Activated CD4-positive, alpha-beta T cell treated with anti-CD3 and anti-CD28 coated beads for 36 hours (primary cell): ENCODE data around the gene MEI4. TPM values are rescaled to one million over a fixed set of nuclear protein-coding genes. Genes with fewer than 3 reads are reported as not detected.
"Not testable (repeated sequence)": the region's sequence is repeated elsewhere in the genome, so short reads cannot be mapped to it uniquely, and the experiment has no call there.

ENCODE experiments used
- ATAC-seq: fragments of 200-7000 bp; cut with Tn5 transposase; one replicate; pipeline ENCODE4 v1.10.0; 2021; ENCODE audit warnings: mild to moderate bottlenecking, moderate library complexity
- CTCF ChIA-PET: fragments of 350-600 bp; sonication (Branson Sonifier 250); formaldehyde crosslinking; loops from one replicate; lab custom pipeline; 2021; ENCODE audit warnings: antibody characterized with exemption; lab: Charles Lee
- POLR2A ChIA-PET: fragments of 350-600 bp; sonication (Branson Sonifier 250); formaldehyde crosslinking; loops from one replicate; lab custom pipeline; 2021; ENCODE audit warnings: antibody characterized with exemption, inconsistent platforms; lab: Charles Lee
- DNase-seq: peaks from one replicate; pipeline ENCODE4 v3.0.0-alpha.2; 2020
- H3K27ac Mint-ChIP-seq: one replicate; pipeline ENCODE4 v1.8.0; 2021; ENCODE audit warnings: mixed read lengths
- H3K27me3 Mint-ChIP-seq: one replicate; pipeline ENCODE4 v1.8.0; 2021; ENCODE audit warnings: mixed read lengths
- H3K36me3 Mint-ChIP-seq: one replicate; pipeline ENCODE4 v1.8.0; 2021; ENCODE audit warnings: low read depth, mixed read lengths
- H3K4me1 Mint-ChIP-seq: one replicate; pipeline ENCODE4 v1.8.0; 2021; ENCODE audit warnings: mixed read lengths
- H3K4me3 Mint-ChIP-seq: one replicate; pipeline ENCODE4 v1.8.0; 2021; ENCODE audit warnings: mild to moderate bottlenecking, moderate library complexity, mixed read lengths
- H3K9me3 Mint-ChIP-seq: one replicate; pipeline ENCODE4 v1.8.0; 2021; ENCODE audit warnings: low read depth, mixed read lengths
- intact Hi-C, 2 experiments: fragments of 100-400 bp; cut with DNase I in 1 of 2; cut with micrococcal nuclease in 1 of 2; formaldehyde crosslinking; loops; one replicate each; pipeline versions ENCODE4 v1.14.2 to v1.15.1; 2022 to 2024; cut with DNase I, micrococcal nuclease
- total RNA-seq, 2 experiments: library from RNA; stranded (reverse); gene quantifications; one replicate each; pipeline ENCODE4 v1.2.3, GENCODE V29; 2021

The MEI4 gene
- total RNA-seq, 2 experiments from 2014 or later: not detected

DNA sequence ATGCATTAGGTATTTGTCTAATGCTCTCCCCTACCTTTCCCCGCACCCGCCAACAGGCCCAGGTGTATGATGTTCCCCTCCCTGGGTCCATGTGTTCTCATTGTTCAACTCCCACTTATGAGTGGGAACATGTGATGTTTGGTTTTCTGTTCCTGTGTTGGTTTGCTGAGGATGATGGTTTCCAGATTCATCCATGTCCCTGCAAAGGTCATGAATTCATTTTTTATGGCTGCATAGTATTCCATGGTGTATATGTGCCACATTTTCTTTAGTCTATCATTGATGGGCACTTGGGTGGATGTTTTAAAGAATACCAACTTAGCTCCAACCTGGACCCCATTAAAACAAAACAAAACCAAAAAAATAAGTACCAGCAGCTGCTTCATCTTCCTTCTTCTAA, 180.9 kb downstream of the MEI4 start:
- CTCF ChIA-PET, intact Hi-C loops, H3K27ac Mint-ChIP-seq: not testable (repeated sequence)

DNA sequence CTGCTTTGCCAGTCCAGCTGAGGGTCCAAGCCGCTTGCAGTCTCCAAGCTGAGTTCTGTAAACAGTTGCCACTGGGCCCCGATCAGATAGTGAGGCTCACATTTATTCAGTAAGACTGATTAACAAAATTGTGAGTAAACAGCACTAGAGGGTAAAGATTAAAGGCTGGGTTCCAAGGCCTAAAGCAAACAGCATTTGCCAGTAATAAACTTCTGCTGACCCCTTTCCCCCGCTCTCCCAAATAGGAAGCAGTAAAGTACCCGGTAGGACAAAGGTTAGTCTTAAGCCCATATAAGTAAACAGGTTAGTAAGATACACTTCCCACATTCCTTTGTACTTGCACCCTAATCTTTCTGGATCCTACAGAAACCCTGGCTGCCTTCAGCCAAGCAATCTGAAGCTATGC, 181.8 kb downstream of the MEI4 start:
- intact Hi-C loops: no loop called here
- H3K4me3 Mint-ChIP-seq: no peak overlapping the region
- H3K4me1 Mint-ChIP-seq: no peaks in the 10 kb centered on the region
- ChIA-PET POLR2A (no interaction called here), CTCF (interaction anchor here (0.6 to 1.0 kb wide), 2 partner anchors 11 to 137 kb away, joined by 3 read pairs; no protein-coding TSS in a partner anchor)
- no peak overlapping the region for H3K27ac Mint-ChIP-seq
- no peaks in the 10 kb centered on the region for H3K36me3 Mint-ChIP-seq
- H3K9me3 Mint-ChIP-seq: peaks cover 1% of the 10 kb centered on the region
- DNase-seq: no peak
- no peaks in the 10 kb centered on the region for H3K27me3 Mint-ChIP-seq
- no peak for ATAC-seq

More for the DNA sequence above, 180.9 kb downstream of the MEI4 start:
- H3K9me3 Mint-ChIP-seq, H3K4me3 Mint-ChIP-seq, H3K36me3 Mint-ChIP-seq, DNase-seq, H3K27me3 Mint-ChIP-seq, ATAC-seq, H3K4me1 Mint-ChIP-seq, POLR2A ChIA-PET: not testable (repeated sequence)

GRCh38 chr6:77837034-77837784, 184.4 kb downstream of the MEI4 start:
- Mint-ChIP-seq H3K27me3 (no peaks in the 10 kb centered on the region), H3K36me3 (no peaks in the 10 kb centered on the region), H3K27ac (no peak overlapping the region), H3K4me3 (no peak overlapping the region), H3K9me3 (peaks cover 1% of the 10 kb centered on the region), H3K4me1 (no peaks in the 10 kb centered on the region)
- no peak for DNase-seq
- ChIA-PET CTCF (no interaction called here), POLR2A (no interaction called here)
- intact Hi-C loops: no loop called here
- ATAC-seq: no peak

- Mint-ChIP-seq H3K9me3 (no peaks in the 10 kb centered on the region), H3K36me3 (no peaks in the 10 kb centered on the region), H3K27ac (no peak overlapping the region), H3K27me3 (no peaks in the 10 kb centered on the region), H3K4me1 (no peaks in the 10 kb centered on the region), H3K4me3 (no peak overlapping the region)
- ATAC-seq: no peak
- ChIA-PET POLR2A (no interaction called here), CTCF (no interaction called here)
- no peak for DNase-seq
- intact Hi-C loops: no loop called here
Measured at GRCh38 chr6:77839292-77839691, 186.5 kb downstream of the MEI4 start.

DNA sequence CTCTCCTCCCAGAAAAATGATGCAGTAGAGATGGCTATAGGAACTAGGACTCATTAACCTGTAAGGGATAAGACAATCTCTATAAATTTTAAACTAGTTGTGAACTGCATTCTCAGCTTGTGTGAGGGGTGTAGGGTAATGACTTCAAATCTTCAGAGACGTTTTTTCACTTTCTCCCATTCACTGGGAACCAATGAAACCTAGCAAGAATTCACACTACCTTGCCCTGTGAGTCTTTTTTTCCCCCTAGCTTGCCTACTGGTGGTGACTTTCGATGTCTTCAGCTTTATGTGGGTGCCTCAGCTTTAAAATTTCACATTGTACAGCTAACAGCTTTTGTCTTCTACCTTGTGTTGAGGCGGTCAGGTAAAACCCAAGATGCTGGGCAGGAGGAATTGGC, 192.0 kb downstream of the MEI4 start:
- Mint-ChIP-seq H3K4me3 (no peak overlapping the region), H3K9me3 (no peaks in the 10 kb centered on the region), H3K27me3 (no peaks in the 10 kb centered on the region), H3K4me1 (no peaks in the 10 kb centered on the region), H3K27ac (no peak overlapping the region), H3K36me3 (no peaks in the 10 kb centered on the region)
- CTCF ChIA-PET: no interaction called here
- POLR2A ChIA-PET: no interaction called here
- no peak for ATAC-seq
- intact Hi-C loops: no loop called here
- no peak for DNase-seq

DNA sequence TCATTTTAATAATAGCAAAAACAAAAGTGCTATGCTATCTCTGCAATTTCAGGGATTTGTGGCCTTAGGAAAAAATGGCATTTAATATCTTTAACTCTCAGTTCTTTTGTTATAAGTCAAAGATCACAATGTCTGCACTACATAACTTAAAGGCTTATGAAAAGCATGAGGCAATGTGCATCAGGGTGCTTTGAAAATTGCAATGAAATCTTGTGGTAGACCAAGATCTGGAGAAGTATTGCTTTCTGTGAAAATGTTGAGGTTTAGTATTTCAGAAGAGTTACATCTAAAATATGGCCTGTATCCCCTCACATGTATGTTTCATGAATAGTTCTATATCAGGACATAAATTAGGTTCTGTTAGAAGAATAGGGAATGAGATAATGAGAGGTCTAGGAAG, 200.6 kb downstream of the MEI4 start:
- DNase-seq: no peak
- intact Hi-C loops: no loop called here
- Mint-ChIP-seq H3K4me3 (no peak overlapping the region), H3K27me3 (no peaks in the 10 kb centered on the region), H3K9me3 (peaks cover 2% of the 10 kb centered on the region), H3K27ac (no peak overlapping the region), H3K36me3 (no peaks in the 10 kb centered on the region), H3K4me1 (no peaks in the 10 kb centered on the region)
- ChIA-PET POLR2A (no interaction called here), CTCF (no interaction called here)
- ATAC-seq: no peak

GRCh38 chr6:77856391-77856790, 203.6 kb downstream of the MEI4 start:
- no peaks in the 10 kb centered on the region for H3K36me3 Mint-ChIP-seq
- DNase-seq: no peak
- no peaks in the 10 kb centered on the region for H3K27me3 Mint-ChIP-seq
- H3K27ac Mint-ChIP-seq: no peak overlapping the region
- peaks cover 12% of the 10 kb centered on the region for H3K9me3 Mint-ChIP-seq
- no peak overlapping the region for H3K4me3 Mint-ChIP-seq
- H3K4me1 Mint-ChIP-seq: no peaks in the 10 kb centered on the region
- ATAC-seq: no peak
- intact Hi-C loops: no loop called here
- ChIA-PET POLR2A (interaction anchor here (0.5 kb wide), 1 partner anchor 78 kb away, joined by 3 read pairs; no protein-coding TSS in a partner anchor), CTCF (no interaction called here)

DNA sequence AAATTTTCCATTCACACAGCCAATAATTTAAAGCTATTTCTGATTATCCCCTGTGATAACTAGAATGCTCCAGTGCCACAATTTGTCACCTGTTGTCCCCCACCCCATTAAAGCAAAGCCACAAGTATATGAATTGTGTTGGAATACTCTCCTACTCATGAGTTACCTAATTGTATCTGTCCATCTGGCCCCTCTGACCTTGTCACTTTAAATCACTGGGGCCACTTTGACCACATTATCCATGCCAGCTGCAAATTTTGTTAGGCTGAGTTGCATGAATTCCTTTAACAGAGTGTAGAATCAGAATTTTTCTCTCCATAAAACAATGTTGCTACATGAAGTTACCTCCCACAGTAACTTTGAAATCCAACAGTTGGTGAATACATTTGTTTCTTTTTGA, 204.6 kb downstream of the MEI4 start:
- Mint-ChIP-seq H3K27me3 (no peaks in the 10 kb centered on the region), H3K9me3 (peaks cover 14% of the 10 kb centered on the region), H3K4me3 (no peak overlapping the region), H3K4me1 (no peaks in the 10 kb centered on the region), H3K27ac (no peak overlapping the region), H3K36me3 (no peaks in the 10 kb centered on the region)
- ChIA-PET POLR2A (no interaction called here), CTCF (no interaction called here)
- ATAC-seq (no peak), DNase-seq (no peak)
- intact Hi-C loops: no loop called here

DNA sequence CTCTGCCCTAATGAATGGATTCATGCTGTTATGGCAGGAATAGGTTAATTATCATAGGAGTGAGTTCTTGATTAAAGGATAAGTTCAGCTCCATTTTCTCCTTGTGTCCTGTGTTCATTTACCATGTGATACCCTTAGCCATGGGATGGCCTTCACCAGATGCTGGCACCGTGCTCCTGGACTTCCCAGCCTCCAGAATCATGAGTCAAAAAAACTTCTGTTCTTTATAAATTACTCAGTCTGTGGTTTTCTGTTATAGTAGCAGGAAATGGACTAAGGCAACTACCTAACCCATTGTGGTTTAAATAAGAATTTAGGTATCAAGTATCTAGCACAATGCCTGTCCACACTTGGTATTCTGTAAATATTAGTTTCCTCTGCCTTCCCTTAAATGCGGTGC, 223.5 kb downstream of the MEI4 start:
- intact Hi-C loops: no loop called here
- no peak overlapping the region for H3K27ac Mint-ChIP-seq
- H3K4me3 Mint-ChIP-seq: no peak overlapping the region
- no peaks in the 10 kb centered on the region for H3K4me1 Mint-ChIP-seq
- ChIA-PET POLR2A (no interaction called here), CTCF (no interaction called here)
- no peak for ATAC-seq
- H3K9me3 Mint-ChIP-seq: peaks cover 3% of the 10 kb centered on the region
- no peak for DNase-seq
- no peaks in the 10 kb centered on the region for H3K27me3 Mint-ChIP-seq
- H3K36me3 Mint-ChIP-seq: no peaks in the 10 kb centered on the region

GRCh38 chr6:77879527-77879926, 226.7 kb downstream of the MEI4 start:
- ChIA-PET CTCF (no interaction called here), POLR2A (no interaction called here)
- Mint-ChIP-seq H3K4me1 (no peaks in the 10 kb centered on the region), H3K27me3 (no peaks in the 10 kb centered on the region), H3K36me3 (no peaks in the 10 kb centered on the region), H3K9me3 (peaks cover 3% of the 10 kb centered on the region), H3K4me3 (no peak overlapping the region), H3K27ac (no peak overlapping the region)
- no peak for DNase-seq
- intact Hi-C loops: no loop called here
- no peak for ATAC-seq

DNA sequence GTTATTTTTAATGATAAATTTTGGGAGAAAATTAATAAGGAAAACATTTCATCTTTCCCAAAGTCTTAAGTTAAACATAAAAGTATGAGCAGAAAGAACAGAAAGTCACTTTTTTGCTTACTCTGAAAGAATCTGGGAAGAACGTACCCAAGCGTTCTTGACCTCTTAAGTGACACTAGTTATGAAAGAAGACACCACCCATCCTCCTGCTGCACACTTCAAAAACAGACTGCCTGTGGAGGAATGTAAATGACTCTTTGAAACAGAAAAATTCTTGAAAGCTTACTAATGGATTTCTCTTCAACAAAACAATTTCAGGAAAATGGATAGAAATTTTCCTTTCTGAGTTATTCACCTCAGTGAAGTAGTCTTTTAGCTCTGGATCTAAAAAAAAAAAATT, 227.7 kb downstream of the MEI4 start:
- no peak overlapping the region for H3K4me3 Mint-ChIP-seq
- no peak overlapping the region for H3K27ac Mint-ChIP-seq
- no peaks in the 10 kb centered on the region for H3K36me3 Mint-ChIP-seq
- no peaks in the 10 kb centered on the region for H3K9me3 Mint-ChIP-seq
- H3K4me1 Mint-ChIP-seq: no peaks in the 10 kb centered on the region
- H3K27me3 Mint-ChIP-seq: no peaks in the 10 kb centered on the region
- CTCF ChIA-PET: no interaction called here
- intact Hi-C loops: no loop called here
- DNase-seq (no peak), ATAC-seq (no peak)
- POLR2A ChIA-PET: no interaction called here

DNA sequence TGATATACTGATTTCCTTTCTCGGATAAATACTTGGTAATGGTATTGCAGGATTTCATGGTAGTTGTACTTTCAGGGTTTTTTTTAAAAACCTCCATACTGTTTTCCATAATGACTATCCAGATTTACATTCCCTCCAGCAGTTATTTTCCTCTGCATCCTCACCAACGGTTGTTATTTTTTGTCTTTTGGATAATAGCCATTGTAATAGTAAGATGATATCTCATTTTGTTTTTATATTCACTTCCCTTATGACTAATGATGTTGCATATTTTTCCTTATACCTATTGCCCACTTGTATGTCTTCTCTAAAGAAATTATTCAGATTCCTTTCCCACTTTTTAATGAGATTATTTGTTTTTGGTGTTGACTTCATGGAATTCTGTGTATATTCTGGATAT, 231.0 kb downstream of the MEI4 start:
- ChIA-PET POLR2A (no interaction called here), CTCF (no interaction called here)
- no peaks in the 10 kb centered on the region for H3K36me3 Mint-ChIP-seq
- ATAC-seq (no peak), DNase-seq (no peak)
- no peak overlapping the region for H3K4me3 Mint-ChIP-seq
- H3K27me3 Mint-ChIP-seq: no peaks in the 10 kb centered on the region
- H3K4me1 Mint-ChIP-seq: no peaks in the 10 kb centered on the region
- H3K9me3 Mint-ChIP-seq: peaks cover 5% of the 10 kb centered on the region
- H3K27ac Mint-ChIP-seq: no peak overlapping the region
- intact Hi-C loops: no loop called here
